Activated naive CD8-positive, alpha-beta T cell treated with anti-CD3 and anti-CD28 coated beads, Interleukin-2, amount 10 ng/mL, durations not matched to agents 7 days and 5 days (primary cell): ENCODE results near the gene TRAK1. TPM values are rescaled to one million over a fixed set of nuclear protein-coding genes. Genes with fewer than 3 reads are reported as not detected.
A peak's percentile ranks its signal among the peaks of the same experiment; 100 is the strongest.

Experiments used
- ATAC-seq: fragments of 150-1000 bp; cut with Tn5 transposase; one replicate; pipeline ENCODE4 v1.10.0; 2021; ENCODE audit warnings: low read depth, moderate library complexity
- POLR2A ChIA-PET: fragments of 350-600 bp; sonication (Branson Sonifier 250); formaldehyde crosslinking; loops from one replicate; lab custom pipeline; 2021; ENCODE audit warnings: antibody characterized with exemption; lab: Charles Lee
- DNase-seq: peaks from one replicate; pipeline ENCODE4 v3.0.0; 2021
- H3K27ac Mint-ChIP-seq: one replicate; pipeline ENCODE4 v1.8.0; 2022; ENCODE audit warnings: mild to moderate bottlenecking, mixed read lengths
- H3K27me3 Mint-ChIP-seq: one replicate; pipeline ENCODE4 v1.8.0; 2022; ENCODE audit warnings: mild to moderate bottlenecking, moderate library complexity, mixed read lengths
- H3K36me3 Mint-ChIP-seq: one replicate; pipeline ENCODE4 v1.8.0; 2021; ENCODE audit warnings: mild to moderate bottlenecking, mixed read lengths
- H3K4me1 Mint-ChIP-seq: one replicate; pipeline ENCODE4 v1.8.0; 2021; ENCODE audit warnings: mixed read lengths
- H3K4me3 Mint-ChIP-seq: one replicate; pipeline ENCODE4 v1.8.0; 2022; ENCODE audit warnings: mild to moderate bottlenecking, moderate library complexity, mixed read lengths
- H3K9me3 Mint-ChIP-seq: one replicate; pipeline ENCODE4 v1.8.0; 2021; ENCODE audit warnings: mixed read lengths
- total RNA-seq, 2 experiments: library from RNA; stranded (reverse); gene quantifications; one replicate each; pipeline ENCODE4 v1.2.3, GENCODE V29; 2021

TRAK1 gene
- total RNA-seq, 2 experiments from 2014 or later: 32.7 to 33.9 TPM

- Mint-ChIP-seq H3K36me3 (peaks cover 17% of the 10 kb centered on the region), H3K27ac (no peak overlapping the region), H3K9me3 (no peaks in the 10 kb centered on the region), H3K27me3 (no peaks in the 10 kb centered on the region), H3K4me1 (peaks cover 3% of the 10 kb centered on the region), H3K4me3 (no peak overlapping the region)
- POLR2A ChIA-PET: interaction anchor here (0.6 kb wide), 1 partner anchor 21 kb away, joined by 4 read pairs; no protein-coding TSS in a partner anchor
- ATAC-seq: no peak
- no peak for DNase-seq
Observed at GRCh38 chr3:42129014-42129953, 38.1 kb downstream of the TRAK1 start.

GRCh38 chr3:42130007-42130328 lies 38.8 kb downstream of the TRAK1 start:
- ATAC-seq: no peak
- no peak overlapping the region for H3K4me3 Mint-ChIP-seq
- no peaks in the 10 kb centered on the region for H3K9me3 Mint-ChIP-seq
- peaks cover 3% of the 10 kb centered on the region for H3K4me1 Mint-ChIP-seq
- H3K36me3 Mint-ChIP-seq: peaks cover 11% of the 10 kb centered on the region
- no peak for DNase-seq
- no peak overlapping the region for H3K27ac Mint-ChIP-seq
- H3K27me3 Mint-ChIP-seq: no peaks in the 10 kb centered on the region
- POLR2A ChIA-PET: interaction anchor here (0.6 kb wide), 1 partner anchor 22 kb away, joined by 4 read pairs; no protein-coding TSS in a partner anchor

GRCh38 chr3:42130329-42131070 lies 39.3 kb downstream of the TRAK1 start:
- POLR2A ChIA-PET: no interaction called here
- Mint-ChIP-seq H3K4me3 (no peak overlapping the region), H3K4me1 (peaks cover 3% of the 10 kb centered on the region), H3K27me3 (no peaks in the 10 kb centered on the region), H3K9me3 (no peaks in the 10 kb centered on the region), H3K36me3 (peaks cover 6% of the 10 kb centered on the region), H3K27ac (no peak overlapping the region)
- no peak for ATAC-seq
- DNase-seq: no peak

DNA sequence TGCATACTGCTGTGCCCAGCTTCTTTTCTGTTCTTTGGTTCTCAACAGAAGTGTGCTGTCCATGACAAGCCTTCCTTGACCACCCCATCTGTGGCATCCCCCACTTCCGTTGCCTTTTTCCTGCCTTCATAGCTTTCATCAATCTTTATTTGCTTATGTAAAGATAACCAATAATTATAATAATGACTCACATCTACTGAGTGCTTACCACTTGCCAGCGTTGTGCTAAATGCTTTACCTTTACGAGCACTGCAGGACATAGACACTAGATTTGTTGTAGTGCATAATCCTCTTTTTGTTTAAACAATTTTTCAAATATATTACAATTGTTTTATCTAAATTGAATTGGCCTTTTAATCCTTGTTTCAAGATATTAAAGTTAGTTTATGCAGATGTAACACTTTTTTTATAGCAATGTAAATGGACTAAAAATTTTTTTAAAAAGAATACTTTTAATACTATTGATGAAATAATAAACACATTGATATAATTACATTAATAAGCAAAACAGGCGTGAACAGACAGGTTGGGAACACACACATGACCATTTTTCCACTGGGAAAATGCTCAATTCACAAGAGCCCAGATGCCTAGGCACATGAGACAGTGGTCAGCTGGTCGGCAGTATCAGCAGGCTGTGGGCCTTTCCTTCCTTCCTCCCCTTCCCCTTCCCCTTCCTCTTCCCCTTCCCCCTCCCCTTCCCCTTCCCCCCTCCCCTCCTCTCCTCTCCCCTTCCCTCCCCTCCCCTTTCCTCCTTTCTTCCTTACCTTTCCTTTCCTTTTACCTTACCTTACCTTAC lies 42.5 kb downstream of the TRAK1 start:
- POLR2A ChIA-PET: no interaction called here
- no peaks in the 10 kb centered on the region for H3K27me3 Mint-ChIP-seq
- H3K9me3 Mint-ChIP-seq: no peaks in the 10 kb centered on the region
- peaks cover 2% of the 10 kb centered on the region for H3K4me1 Mint-ChIP-seq
- H3K4me3 Mint-ChIP-seq: no peak overlapping the region
- H3K36me3 Mint-ChIP-seq: peaks cover 2% of the 10 kb centered on the region
- H3K27ac Mint-ChIP-seq: no peak overlapping the region
- DNase-seq (no peak), ATAC-seq (no peak)

DNA sequence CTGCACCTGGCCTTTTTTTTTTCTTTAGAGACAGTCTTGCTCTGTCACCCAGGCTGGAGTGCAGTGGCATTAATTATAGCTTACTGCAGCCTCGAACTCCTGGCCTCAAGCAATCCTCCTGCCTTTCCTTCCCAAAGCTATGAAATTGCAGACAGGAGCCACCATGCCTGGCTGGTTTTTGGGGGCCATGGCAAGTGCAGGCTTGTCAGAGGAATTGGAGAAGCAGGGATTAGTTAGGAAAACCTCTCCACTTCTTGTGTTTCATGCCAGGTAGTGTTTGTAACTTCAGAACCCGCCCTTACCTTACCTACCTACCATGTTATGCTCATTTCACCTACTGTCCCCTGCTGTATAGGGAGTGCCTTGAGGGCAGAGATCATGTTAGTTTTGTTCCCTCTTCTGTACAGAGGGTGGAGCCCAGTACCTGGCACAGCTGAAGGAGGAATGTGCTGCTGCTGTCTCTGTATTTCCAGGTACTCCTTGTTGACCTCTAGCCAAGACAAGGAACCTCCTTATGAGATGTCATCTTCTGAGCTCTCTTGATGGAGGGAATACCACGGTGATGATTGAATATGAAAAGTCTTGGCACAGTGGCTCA lies 43.8 kb downstream of the TRAK1 start:
- Mint-ChIP-seq H3K9me3 (no peaks in the 10 kb centered on the region), H3K4me3 (no peak overlapping the region)
- ATAC-seq: no peak

DNA sequence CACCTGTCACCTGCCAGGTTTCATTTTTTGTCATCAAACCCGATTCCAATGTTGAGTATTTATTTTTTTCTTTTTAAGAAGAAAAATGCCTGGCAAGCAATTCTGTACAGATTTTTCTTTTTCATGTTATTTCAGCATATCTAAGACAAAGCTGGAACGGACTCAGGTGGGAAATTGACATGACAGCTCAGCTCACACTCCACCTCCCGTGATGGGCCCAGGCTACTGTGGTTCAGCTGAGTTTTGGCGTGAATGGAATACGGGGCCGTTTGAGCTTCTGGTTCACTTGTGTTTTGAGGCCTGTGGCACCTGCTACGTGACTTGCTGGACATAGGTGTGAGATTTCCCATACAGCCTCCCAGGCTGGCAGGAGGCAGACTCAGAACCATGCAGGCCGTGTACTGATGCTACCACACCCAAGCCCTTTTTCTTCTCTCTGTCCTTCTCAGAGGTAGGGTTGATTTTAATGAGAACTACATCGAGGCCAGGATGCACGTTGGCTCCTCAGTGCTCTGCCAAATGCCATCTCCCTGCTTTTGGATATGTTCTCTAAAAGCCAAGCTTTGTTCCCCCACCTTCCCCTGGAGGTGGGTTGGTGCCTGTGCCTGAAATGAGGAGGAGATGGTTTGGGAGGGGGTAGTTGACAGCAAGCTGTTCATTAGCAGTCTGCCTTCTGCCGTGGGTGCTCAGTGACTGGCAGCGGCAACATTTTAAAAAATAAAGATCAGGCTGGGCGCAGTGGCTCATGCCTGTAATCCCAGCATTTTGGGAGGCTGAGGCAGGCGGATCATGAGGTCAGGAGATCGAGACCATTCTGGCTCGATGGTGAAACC lies 48.7 kb downstream of the TRAK1 start:
- DNase-seq (no peak), ATAC-seq (no peak)
- Mint-ChIP-seq H3K27me3 (no peaks in the 10 kb centered on the region), H3K27ac (no peak overlapping the region), H3K4me1 (no peaks in the 10 kb centered on the region), H3K4me3 (no peak overlapping the region), H3K36me3 (peaks cover 2% of the 10 kb centered on the region), H3K9me3 (no peaks in the 10 kb centered on the region)
- POLR2A ChIA-PET: no interaction called here

More for the DNA sequence above, 43.8 kb downstream of the TRAK1 start:
- H3K4me1 Mint-ChIP-seq: peaks cover 2% of the 10 kb centered on the region
- POLR2A ChIA-PET: no interaction called here
- H3K27ac Mint-ChIP-seq: no peak overlapping the region
- H3K36me3 Mint-ChIP-seq: peaks cover 2% of the 10 kb centered on the region
- H3K27me3 Mint-ChIP-seq: no peaks in the 10 kb centered on the region
- no peak for DNase-seq

- POLR2A ChIA-PET: no interaction called here
Observed at GRCh38 chr3:42140665-42141203, 49.6 kb downstream of the TRAK1 start.

DNA sequence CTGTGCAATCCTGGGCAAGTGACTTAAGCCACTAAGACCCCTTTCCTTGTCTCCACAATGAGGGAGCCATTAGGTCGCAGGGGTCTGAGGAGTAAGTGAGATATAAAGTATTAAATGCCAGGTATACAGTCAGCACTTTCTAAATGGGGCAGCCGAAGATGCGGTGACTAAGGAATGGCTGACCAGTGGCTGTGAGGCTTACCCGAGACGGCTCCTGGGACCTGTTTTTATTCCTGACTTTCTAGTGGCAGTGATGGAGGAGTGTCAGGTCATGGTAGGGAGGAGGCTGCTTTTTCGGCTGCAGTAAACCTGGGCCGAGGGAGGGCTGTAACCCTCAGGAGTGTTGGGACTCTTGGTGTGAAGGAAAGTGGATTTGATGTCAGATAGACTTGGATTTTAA lies 52.3 kb downstream of the TRAK1 start:
- peaks cover 8% of the 10 kb centered on the region for H3K4me1 Mint-ChIP-seq
- H3K27me3 Mint-ChIP-seq: no peaks in the 10 kb centered on the region
- H3K9me3 Mint-ChIP-seq: no peaks in the 10 kb centered on the region
- DNase-seq: no peak
- ATAC-seq: no peak
- peaks cover 6% of the 10 kb centered on the region for H3K36me3 Mint-ChIP-seq
- H3K4me3 Mint-ChIP-seq: no peak overlapping the region
- H3K27ac Mint-ChIP-seq: no peak overlapping the region
- POLR2A ChIA-PET: no interaction called here

More at GRCh38 chr3:42140665-42141203, 49.6 kb downstream of the TRAK1 start:
- Mint-ChIP-seq H3K4me1 (no peaks in the 10 kb centered on the region), H3K4me3 (no peak overlapping the region), H3K27me3 (no peaks in the 10 kb centered on the region), H3K9me3 (no peaks in the 10 kb centered on the region), H3K36me3 (peaks cover 1% of the 10 kb centered on the region), H3K27ac (no peak overlapping the region)
- DNase-seq (no peak), ATAC-seq (no peak)

- POLR2A ChIA-PET: interaction anchor here (2.3 kb wide), 1 partner anchor 15 kb away, joined by 6 read pairs; no protein-coding TSS in a partner anchor
- Mint-ChIP-seq H3K27me3 (no peaks in the 10 kb centered on the region), H3K4me3 (no peak overlapping the region), H3K27ac (no peak overlapping the region), H3K4me1 (peaks cover 16% of the 10 kb centered on the region), H3K9me3 (no peaks in the 10 kb centered on the region), H3K36me3 (peaks cover 6% of the 10 kb centered on the region)
- DNase-seq (no peak), ATAC-seq (no peak)
Observed at GRCh38 chr3:42144209-42144608, 53.1 kb downstream of the TRAK1 start.

DNA sequence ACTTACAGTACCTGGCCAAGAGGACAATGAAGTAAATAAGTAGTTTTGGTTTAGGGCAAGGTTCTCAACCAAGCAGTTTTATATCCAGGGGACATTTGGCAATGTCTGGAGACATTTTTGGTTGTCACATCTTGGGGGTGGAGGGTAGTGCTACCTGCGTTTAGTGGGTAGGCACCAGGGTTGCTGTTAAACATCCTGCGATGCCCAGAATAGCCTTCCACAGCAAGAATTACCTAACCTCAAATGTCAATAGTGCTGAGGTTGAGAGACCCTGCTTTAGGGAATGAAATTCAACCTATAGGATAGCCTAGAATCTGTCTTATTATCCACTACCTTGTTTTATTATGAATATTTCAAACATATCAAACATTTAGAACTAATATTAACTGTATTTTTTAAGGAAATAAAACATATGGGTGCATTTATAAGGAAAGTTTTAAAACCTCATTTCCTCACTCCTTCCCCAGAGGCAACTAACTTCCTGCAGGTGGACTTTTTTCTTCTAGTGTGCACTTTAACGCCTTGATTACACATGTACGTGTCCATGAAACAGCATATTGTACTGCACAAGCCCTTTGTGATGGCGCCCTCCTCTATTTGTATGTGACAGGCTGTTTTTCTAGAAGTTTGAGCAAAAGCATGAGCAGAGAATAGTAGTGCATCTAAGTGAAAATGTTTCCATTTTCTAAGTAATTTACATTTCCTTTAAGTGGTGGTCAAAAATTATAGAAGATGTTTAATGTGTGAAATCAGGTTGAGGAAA lies 57.1 kb downstream of the TRAK1 start:
- H3K4me1 Mint-ChIP-seq: peaks cover 20% of the 10 kb centered on the region
- no peaks in the 10 kb centered on the region for H3K27me3 Mint-ChIP-seq
- DNase-seq (no peak), ATAC-seq (peak; percentile 39)
- POLR2A ChIA-PET: no interaction called here
- no peaks in the 10 kb centered on the region for H3K9me3 Mint-ChIP-seq
- peaks cover 6% of the 10 kb centered on the region for H3K36me3 Mint-ChIP-seq
- peak overlapping the region; percentile 26 for H3K4me3 Mint-ChIP-seq
- peak overlapping the region; percentile 51 for H3K27ac Mint-ChIP-seq

GRCh38 chr3:42148982-42149432 lies 57.9 kb downstream of the TRAK1 start:
- Mint-ChIP-seq H3K4me1 (peaks cover 24% of the 10 kb centered on the region), H3K27ac (peak overlapping the region; percentile 23), H3K36me3 (peaks cover 6% of the 10 kb centered on the region), H3K9me3 (no peaks in the 10 kb centered on the region), H3K4me3 (peak overlapping the region; percentile 42), H3K27me3 (no peaks in the 10 kb centered on the region)
- DNase-seq: no peak
- no peak for ATAC-seq
- POLR2A ChIA-PET: no interaction called here
